ENCODE measurements around the gene TSHB.
"Not testable (repeated sequence)": the region's sequence is repeated elsewhere in the genome, so short reads cannot be mapped to it uniquely, and the experiment has no call there.

TSHB gene

DNA sequence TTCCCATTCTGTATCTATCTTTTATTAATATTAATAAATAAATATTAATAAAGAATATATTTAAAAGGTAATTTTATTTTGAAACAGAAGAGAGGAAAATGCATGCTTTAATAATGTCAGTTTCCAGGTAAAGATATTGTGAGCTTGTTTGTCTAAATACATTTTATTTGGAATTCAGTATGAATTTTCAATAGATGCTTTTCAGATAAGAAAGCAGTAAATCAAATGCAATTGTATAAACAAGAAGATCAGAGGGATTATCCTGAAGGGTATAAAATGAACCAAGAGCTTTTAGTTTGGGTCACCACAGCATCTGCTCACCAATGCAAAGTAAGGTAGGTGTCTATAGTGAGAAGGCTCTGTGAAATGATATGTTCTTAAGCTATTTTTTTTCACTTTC lies at the start of gene TSHB:
TSS of gene TSHB (plus strand) at position 301 of the 400 bp plus-strand sequence. CDS start 3,537 bp downstream, outside the sequence.
- no peak for DNase-seq (ENCODE audit: low read depth)

DNA sequence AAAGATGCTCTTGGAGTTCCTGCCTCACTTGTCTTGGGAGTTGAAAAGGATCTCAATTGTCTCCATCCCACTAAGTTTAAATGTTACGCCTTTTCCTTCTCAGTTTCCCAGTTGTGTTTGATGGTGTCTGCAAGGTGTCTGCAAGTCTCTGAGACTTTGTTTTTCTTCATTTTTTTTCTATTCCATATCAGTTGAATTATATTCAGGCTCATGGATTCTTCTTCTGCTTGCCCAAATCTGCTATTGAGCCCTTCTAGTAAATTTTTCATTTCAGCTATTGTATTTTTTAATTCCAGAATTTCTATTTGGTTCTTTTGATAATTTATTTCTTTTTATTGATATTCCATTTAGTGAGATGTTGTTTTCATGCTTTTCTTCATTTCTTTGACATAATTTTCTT lies 47.4 kb upstream of the TSHB start:
- no peak for DNase-seq (ENCODE audit: low read depth)

DNA sequence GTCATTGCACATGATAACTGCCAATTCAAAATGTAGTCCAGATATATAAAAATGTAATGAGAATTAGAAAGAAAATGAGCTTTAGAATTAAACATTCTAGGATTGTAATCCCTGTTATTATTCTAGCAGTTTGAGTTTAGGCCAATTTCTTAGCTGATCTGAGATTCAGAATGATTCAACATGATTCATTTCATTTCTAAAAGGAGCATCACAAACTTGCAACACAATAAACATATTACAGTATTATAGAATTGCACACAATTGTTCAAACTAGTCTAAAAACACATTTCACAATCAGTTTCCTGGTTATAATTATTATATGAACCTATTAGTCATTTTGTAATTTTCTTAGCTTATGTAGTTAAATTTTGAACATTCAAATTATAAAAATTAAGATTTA lies 43.3 kb upstream of the TSHB start:
- no peak for DNase-seq (ENCODE audit: low read depth)

DNA sequence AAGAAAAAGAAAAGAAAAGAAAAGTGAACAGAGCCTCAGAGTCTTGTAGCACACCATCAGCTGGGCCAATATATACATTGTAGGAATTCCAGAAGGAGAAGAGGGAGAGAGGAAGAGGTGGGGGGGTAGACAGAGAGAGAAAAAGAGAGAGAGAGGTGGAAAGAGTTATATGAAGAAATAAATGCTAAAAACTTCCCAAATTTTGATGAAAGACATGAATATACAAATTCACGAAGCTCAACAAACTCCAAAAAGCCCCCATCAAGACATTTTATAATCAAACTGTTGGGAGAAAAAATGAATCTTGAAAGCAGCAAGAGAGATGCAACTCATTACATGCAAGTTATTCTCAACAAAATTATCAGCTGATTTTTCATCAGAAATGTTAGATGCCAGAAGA lies 41.5 kb upstream of the TSHB start:
- no peak for DNase-seq (ENCODE audit: low read depth)

DNA sequence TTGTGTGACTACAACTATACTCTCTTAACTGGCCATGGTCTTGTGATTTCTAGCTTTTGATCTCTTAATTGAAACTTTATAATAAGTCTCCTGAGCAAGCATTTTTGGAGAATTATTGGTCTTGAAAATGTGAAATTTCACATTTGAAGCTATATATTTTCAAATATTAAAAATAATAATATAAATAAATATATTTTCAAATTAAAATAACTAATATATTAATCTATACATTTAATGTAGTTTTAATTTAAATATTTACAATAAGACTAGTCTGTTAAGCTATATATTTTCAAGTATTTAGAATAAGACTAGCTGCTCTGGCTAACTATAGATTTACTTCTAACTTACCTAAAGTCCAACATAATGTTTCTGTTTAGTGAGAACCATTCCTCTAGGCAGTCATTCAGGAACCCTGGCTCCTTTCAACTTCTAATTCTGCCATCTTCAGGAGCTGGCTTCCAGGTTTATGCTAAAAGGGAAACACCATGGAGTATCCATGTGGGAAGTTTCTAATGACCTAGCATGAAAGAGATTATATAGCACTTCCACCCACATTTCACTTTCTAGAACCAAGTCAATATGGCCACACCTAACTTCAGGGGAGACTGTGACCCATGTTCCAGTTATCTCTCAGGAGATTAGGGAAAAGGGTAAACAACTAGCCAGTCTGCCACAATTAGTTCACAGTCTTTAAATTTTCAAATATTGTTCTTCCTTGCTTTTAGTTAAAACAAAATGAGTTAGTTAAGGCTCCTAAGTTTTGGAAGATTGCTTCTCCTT lies 31.9 kb upstream of the TSHB start:
- DNase-seq (ENCODE audit: low read depth), result no peak

DNA sequence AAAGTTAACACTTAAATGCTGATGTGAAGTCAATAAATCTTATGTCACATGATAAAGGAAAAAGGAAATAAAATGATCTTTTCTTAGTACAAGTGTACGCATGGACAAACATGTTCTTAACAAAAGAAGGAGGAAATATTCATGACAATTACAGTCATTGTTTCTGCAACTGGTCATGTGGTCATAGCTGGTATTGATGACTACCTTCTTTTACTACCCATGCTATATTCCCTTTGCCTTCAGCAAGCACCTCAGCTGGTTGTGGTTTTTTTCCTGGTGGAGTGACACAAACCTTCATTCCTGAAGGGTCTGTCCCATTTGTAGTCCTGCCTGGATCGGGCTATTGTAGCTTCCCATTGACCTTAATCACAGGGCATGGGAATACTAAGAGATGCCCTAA lies 23.4 kb upstream of the TSHB start:
- DNase-seq (ENCODE audit: low read depth), result no peak

DNA sequence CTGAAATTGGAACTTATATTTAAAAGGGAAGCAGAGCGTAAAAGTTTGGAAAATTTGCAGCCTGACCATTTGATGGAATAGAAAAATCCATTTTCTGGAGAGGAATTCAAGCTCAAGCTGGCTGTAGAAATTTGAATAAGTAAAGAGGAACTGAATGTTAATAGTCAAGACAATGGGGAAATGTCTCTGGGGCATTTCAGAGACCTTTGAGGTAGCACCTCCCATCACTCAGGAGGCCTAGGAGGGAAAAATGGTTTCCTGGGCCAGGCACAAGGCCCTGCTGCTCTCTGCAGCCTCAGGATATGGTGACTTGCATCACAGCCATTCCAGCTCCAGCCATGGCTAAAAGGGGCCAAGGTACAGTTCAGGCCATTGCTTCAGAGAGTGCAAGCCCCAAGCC lies 17.6 kb upstream of the TSHB start:
- no peak for DNase-seq (ENCODE audit: low read depth)

DNA sequence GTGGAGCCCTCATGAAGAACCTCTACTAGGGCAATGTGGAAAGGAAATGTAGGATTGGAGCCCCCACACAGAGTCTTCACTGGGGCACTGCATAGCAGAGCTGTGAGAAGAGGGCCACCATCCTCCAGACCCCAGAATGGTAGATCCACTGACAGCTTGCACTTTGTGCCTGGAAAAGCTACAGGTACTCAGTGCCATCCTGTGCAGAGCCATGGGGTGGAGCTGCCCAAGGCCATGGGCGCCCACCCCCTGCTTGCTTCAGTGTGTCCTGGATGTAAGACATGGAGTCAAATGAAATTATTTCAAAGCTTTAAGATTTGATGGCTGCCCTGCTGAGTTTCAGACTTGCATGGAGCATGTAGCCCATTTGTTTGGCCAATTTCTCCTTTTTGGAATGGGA lies 17.2 kb upstream of the TSHB start:
- no peak for DNase-seq (ENCODE audit: low read depth)

DNA sequence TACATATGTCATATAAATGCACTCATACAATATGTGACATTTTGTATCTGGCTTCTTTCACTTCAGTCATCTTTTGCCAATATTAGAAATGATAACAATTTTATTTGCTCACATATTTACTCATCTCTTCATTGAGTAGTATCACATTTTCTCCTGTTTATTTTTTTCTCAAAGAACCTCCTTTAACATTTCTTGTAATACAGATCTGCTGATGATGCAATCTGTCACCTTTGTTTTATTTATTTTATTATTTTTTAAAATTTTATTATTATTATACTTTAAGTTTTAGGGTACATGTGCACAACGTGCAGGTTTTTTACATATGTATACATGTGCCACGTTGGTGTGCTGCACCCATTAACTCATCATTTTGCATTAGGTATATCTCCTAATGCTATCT lies 15.8 kb upstream of the TSHB start:
- no peak for DNase-seq (ENCODE audit: low read depth)

DNA sequence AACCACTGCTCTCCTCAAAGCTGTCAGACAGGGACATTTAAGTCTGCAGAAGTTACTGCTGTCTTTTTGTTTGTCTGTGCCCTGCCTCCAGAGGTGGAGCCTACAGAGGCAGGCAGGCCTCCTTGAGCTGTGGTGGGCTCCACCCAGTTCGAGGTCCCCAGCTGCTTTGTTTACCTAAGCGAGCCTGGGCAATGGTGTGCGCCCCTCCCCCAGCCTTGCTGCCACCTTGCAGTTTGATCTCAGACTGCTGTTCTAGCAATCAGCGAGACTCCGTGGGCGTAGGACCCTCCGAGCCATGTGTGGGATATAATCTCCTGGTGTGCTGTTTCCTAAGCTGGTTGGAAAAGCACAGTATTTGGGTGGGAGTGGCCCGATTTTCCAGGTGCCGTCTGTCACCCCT lies 10.1 kb upstream of the TSHB start:
- DNase-seq (ENCODE audit: low read depth), result not testable (repeated sequence)

DNA sequence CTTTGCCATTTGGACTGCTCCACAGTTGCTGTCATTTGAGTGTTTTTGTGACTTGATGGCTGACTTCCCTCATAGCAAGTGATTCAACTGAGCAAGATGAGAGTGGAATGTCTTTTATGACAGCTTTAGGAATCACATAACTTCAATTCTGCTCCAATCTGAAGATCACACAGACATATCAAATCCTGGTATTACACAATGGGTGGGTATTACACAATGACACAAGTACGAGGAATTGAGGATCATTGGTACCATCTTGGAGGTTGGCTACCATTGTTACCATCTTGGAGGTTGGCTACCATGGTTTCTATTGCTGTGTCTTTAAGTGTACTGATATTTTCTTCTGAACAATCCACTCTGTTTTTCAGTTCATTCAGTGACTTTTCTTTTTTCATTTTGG lies 8.5 kb upstream of the TSHB start:
- no peak for DNase-seq (ENCODE audit: low read depth)

DNA sequence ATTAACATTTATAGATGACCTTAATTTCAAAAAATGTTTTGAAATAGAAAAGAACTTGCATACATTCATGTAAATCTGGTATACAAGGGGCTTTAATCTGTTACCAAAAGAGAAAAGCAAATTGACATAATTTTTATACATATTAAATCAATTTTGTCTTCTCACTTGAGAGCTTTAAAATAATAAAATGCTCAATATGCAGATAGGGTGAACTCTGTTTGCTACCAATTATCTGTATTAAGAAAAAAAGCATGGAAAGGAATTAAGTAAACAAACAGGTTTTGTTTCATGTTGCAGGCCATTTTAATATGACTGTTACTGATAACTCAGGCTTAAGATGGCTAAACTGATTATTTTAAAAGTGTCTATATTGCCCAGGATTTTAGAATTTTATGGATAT lies 6.0 kb upstream of the TSHB start:
- DNase-seq (ENCODE audit: low read depth), result no peak

DNA sequence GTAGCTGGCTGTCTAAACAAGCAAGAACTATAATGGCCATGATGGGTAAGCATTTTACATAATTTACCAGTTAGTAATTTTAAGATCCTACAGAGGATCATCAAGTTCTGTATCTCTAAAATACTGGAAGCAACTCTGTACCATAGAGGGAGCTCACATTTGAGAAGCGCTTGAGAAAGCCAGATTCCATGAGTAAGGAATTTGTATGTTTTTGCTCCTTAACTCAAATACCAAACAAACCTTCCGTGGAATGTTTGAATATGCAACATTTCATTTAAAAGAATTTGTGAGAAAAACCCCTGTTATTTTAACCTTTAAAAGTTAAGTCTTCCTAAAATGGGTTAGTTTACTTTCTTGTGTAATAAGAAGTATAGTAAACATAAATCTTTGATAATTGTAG lies 2.0 kb downstream of the TSHB start:
- no peak for DNase-seq (ENCODE audit: low read depth)

DNA sequence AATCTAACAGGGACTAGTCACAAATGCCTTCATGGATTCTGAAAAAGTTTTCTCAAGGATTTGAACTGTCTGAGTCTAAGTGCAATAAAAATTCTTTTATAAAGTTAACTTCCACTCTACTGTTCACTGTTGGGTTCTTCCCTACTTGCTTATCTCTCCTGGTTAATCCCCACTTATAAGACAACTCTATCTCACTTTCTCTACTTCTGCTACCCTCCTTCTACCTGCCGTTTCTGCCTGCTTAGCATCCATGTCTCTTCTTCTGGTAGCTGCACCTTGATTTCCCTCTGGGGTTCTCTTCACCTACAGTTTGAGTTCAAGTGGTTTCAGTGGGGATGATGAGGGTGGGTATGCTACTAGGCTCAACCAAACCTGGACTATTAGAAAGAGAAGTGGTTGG lies 6.0 kb downstream of the TSHB start:
- DNase-seq (ENCODE audit: low read depth), result no peak

DNA sequence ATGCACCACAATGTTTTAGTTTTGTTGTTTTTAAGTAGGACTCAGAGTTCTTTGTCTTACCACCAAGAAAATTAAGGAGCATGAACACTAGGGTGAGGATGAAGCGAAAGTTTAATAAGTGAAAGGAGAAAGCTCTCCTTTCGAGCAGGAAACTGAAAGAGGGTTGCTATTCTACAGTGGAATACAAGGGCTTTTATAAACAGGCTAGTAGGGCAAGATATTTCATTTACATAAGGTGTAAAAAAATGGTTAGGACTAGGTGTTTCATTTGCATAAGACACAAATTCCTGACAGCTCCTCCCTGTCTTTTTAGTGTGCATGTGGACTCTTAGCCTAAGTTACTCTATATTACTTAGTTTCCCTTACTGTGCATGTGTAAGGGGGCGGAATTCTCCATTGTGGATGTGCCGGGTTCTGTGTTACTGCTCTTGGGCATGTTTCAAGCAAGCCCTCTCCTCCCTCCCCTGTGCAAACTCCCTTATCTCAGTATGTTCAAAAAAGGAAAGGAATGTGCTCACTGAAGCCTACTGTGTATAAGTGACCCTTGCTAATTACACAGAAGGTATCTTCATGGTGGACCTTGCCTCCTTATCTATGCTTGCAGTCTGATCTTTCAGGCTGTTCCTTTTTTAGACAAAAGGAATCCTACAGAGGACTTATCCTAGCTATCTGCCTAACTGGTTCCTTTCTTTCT lies 7.3 kb downstream of the TSHB start:
- no peak for DNase-seq (ENCODE audit: low read depth)

DNA sequence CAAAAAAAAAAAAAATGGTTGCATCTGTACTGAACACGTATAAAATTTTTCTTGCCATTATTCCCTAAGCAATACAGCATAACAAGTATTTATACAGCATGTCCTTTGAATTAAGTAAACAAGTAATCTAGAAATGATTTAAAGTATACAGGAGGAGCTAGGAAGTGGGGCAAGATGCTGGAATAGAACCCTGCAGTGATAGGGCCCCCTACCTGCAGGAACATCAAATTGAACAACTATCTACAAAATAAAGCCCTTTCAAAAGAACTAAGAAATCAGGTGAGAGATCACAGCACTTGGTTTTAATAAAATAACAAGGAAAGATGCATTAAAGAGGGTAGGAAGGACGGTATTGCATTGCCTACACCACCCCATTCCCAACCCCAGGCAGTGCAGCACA lies 10.9 kb downstream of the TSHB start:
- no peak for DNase-seq (ENCODE audit: low read depth)

DNA sequence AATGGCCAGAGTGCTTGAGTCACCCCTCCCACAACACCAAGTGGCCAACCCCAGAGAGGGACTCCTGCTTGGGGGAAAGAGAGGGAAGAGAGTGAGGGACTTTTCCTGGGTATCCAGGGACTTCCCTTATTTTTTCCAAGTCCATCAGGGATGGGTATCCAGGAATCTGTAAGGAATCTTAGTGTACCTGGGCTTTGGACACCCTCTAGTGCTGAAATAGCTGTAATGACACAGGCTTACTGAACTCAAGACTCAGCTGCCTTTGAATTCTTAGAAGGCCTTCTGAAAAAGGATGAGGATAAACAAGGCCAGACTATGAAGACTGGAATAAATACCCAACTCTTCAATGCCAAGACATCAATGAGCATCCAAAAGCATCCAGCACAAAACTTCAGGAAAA lies 12.0 kb downstream of the TSHB start:
- no peak for DNase-seq (ENCODE audit: low read depth)

DNA sequence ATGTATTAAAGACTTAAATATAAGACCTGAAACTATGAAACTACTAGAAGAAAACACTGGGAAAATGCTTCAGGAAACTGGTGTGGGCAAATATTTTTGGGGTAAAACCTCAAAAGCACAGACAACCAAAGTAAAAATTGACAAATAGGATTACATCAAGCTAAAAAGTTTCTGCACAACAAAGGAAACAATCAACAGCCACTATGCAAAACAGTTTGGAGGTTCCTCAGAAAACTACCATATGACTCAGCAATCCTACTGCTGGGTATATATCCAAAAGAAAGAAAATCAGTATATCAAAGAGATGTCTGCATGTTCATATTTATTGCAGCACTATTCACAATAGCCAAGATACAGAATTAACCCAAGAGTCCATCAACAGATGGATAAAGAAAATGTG lies 17.1 kb downstream of the TSHB start:
- DNase-seq (ENCODE audit: low read depth), result no peak

DNA sequence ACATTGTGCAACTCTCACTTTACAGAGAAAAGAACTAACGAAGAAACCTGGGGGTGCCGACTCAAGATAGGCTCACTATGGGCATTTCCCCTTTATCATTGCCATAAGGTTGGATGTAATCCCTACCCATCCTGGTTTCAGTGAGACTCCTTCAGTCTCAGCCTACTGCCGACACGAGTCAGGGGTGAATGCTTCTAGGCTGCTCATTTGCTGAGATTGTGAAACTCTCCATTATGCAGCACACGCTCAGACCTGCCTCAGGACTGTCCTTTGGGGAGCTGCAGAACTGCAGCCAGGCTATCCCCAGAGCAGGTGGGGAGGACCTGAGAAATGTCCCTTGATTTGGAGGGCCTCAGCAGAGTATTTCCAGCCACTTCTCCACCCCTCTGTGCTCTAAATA lies 22.2 kb downstream of the TSHB start:
- DNase-seq (ENCODE audit: low read depth), result no peak

DNA sequence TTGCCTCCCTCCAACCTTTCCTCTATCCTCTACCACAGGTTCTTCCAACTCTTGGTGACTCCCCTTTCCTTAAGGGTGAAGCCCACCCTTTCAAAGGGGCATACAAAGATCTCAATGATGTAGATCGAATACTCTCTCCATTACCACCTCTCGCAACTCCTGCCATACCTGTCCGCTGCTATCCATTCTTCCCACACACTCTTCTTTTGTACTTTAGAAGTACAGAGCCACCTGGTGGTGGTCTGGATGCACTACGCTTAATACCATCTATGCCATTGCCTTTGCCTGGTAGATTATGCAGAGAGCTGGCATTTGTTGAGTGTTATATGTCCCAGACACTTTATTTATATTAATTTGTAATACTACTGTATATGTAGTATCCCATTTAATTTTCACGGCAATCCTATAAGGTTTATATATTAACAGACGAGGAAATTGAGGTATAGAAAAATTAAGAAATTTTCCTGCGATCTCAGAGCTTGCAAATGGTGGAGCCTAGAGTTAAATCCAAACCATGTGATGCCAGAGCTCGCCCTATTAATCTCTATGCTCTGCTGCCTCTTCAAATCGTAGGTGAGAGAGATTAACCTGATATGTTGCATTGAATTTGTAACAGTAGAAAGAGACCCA lies 22.9 kb downstream of the TSHB start:
- no peak for DNase-seq (ENCODE audit: low read depth)

DNA sequence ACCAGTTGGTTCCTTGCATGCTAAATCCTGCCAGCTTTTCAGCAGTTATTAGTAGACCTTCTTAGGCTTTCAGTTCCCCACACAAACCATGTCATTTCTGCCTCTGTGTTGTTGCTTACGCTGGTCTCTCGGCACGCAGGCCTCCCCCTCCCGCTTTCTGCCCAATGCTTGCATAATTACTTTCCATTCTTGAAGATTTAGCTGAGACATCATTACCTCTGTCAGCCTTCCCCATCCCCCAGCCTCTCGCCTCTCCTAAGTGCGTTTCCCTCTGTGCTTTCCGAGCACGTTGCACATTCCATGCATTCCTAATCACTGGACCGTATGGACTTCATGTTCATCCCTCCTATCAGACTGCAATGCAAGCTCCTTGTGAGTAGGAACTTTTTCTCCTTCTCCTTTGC lies 26.8 kb downstream of the TSHB start:
- no peak for DNase-seq (ENCODE audit: low read depth)

DNA sequence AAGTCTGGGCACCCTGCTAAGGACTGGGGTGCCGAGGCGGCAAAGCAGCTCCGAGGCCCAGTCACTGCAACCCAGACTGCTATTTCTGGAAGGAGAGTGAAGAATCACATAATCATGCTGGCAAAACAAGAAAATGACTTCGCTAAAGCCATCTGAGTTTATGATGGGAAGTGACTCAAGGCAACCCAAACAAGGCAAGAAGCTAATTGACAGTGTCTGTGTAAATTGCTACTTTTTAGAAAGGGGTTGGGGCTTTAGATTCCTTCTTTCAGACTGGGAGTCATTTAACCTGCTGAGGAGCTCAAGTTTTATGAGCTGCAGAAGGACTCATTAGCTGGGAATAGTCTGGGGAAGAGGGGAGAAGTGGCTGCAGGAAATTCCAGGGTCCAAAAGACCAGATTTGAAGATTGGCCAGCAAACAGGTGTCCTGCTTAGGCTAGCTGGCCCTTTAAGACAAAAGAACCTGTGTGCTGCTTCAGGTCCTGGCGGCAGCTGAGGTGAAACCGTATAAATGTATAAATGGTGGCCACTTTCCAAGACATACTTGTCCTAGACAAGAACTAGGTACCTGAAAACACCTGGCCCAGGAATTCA lies 28.1 kb downstream of the TSHB start:
- no peak for DNase-seq (ENCODE audit: low read depth)

DNA sequence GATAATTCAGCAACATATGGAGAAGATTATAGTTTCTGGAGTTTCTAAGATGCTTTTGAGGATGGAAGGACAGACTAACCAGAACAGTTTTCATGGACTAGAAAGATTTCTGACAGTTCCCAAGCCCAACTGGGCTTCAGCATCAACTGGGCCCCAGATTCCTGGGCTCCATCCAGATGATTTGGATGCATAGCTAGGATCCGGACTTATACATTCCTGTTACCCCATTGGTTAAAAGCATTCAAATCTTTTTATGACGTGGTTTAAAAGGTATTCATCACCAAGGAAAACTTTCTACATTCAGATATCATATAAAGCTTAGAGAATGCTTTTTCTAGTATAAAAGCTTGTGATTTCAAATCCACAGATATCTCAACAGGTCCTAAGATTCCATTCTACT lies 29.7 kb downstream of the TSHB start:
- DNase-seq (ENCODE audit: low read depth), result no peak
